ENCODE measurements around the gene EYA4.
"Not testable (repeated sequence)": the region's sequence is repeated elsewhere in the genome, so short reads cannot be mapped to it uniquely, and the experiment has no call there.

DNA sequence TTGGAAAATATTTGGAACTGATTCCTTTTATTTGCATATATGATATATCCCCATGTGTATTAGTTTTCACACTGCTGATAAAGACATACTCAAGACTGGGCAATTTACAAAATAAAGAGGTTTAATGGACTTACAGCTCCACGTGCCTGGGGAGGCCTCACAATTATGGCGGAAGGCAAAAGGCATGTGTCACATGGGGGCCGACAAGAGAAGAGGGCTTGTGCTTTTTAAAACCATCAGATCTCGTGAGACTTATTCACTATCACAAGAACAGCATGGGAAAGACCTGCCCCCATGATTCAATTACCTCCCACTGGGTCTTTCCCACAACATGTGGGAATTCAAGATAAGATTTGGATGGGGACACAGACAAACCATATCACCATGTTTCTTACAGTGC lies 156.4 kb downstream of the EYA4 start:
- TF ChIP-seq, protein P1, sequence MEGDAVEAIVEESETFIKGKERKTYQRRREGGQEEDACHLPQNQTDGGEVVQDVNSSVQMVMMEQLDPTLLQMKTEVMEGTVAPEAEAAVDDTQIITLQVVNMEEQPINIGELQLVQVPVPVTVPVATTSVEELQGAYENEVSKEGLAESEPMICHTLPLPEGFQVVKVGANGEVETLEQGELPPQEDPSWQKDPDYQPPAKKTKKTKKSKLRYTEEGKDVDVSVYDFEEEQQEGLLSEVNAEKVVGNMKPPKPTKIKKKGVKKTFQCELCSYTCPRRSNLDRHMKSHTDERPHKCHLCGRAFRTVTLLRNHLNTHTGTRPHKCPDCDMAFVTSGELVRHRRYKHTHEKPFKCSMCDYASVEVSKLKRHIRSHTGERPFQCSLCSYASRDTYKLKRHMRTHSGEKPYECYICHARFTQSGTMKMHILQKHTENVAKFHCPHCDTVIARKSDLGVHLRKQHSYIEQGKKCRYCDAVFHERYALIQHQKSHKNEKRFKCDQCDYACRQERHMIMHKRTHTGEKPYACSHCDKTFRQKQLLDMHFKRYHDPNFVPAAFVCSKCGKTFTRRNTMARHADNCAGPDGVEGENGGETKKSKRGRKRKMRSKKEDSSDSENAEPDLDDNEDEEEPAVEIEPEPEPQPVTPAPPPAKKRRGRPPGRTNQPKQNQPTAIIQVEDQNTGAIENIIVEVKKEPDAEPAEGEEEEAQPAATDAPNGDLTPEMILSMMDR (conservative IDR thresholded peaks at IDR 0.05 in 1 of 2, IDR thresholded peaks at IDR 0.05 in 1 of 2; ENCODE audit: extremely low read depth in 1 of 2, insufficient read depth in 1 of 2, low read depth in 1 of 2, low read length in 2 of 2) = not testable (repeated sequence)
- TF ChIP-seq EZH2 (IDR thresholded peaks at IDR 0.05; ENCODE audit: borderline replicate concordance, low read length) = not testable (repeated sequence)

Data from mammary epithelial cell (primary cell).